SK-N-MC (cell line): ENCODE measurements around the gene KLHL20.

Experiments used
- EZH2 ChIP-seq: fragments of 200-600 bp; sonication (generic); IDR thresholded peaks from one replicate; pipeline ENCODE4 v1.6.1; 2017; ENCODE audit warnings: antibody characterized with exemption
- FOXP2 ChIP-seq: optimal IDR thresholded peaks from 2 replicates; pipeline ENCODE3; 2011; ENCODE audit warnings: mild to moderate bottlenecking, moderate library complexity; ENCODE audit not compliant: insufficient read depth; ENCODE audit errors: extremely low read length, control extremely low read depth
- POLR2AphosphoS5 ChIP-seq: IDR thresholded peaks from 2 replicates; pipeline ENCODE4 v1.6.1; 2012; ENCODE audit warnings: mild to moderate bottlenecking, low read depth, low read length, borderline replicate concordance

DNA sequence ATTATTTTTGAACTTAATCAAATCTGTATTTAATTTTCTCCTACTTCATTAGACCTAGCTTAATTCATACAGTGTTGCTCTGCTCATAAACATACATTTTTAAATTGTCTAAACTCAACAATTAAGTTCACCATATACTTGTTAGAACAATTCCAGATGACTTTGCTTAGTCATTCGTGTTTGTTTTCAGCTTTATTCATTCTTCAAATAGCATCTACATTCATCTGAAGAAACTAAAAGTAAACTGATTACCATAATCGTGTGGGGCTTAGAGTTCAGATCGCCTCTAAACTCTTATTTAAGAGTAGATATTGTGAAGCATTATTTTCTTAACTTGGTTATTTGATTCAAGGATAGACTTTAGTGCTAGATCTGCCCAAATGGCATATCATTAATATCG lies 34.4 kb downstream of the KLHL20 start:
- TF ChIP-seq EZH2 (no peak), POLR2AphosphoS5 (no peak), FOXP2 (no peak)
